A549 (cell line): ENCODE data around the gene CD7. TPM values are rescaled to one million over a fixed set of nuclear protein-coding genes. Genes with fewer than 3 reads are reported as not detected.

Source experiments
- ATAC-seq, 2 experiments: fragments of 200-7000 bp in 1 of 2; fragments of >200 bp in 1 of 2; cut with Nextera tagmentation in 1 of 2; cut with Tn5 transposase in 1 of 2; 3 replicates each; pipeline versions ENCODE4 v1.8.0 to v1.9.1; 2018 to 2020; ENCODE audit warnings: mild to moderate bottlenecking in 1 of 2, moderate library complexity in 1 of 2
- CTCF ChIA-PET: fragments of 300-600 bp; sonication (Branson Sonifier 250); formaldehyde crosslinking; extraction: SDS; loops from one replicate; lab custom pipeline; 2021; ENCODE audit warnings: antibody characterized with exemption, inconsistent platforms; lab: Yijun Ruan, JAX
- POLR2A ChIA-PET: fragments of 350-600 bp; formaldehyde crosslinking; extraction: SDS; loops from one replicate; lab custom pipeline; 2021; ENCODE audit warnings: antibody characterized with exemption, inconsistent platforms; lab: Yijun Ruan, JAX
- DNase-seq, 2 experiments: peaks; one replicate each; pipeline versions ENCODE4 v3.0.0 to v3.0.0-alpha.2; 2011 to 2016; ENCODE audit warnings: low read depth in 1 of 2, low spot score in 1 of 2
- FAIRE-seq: peaks from 2 replicates; lab custom pipeline; 2011; peaks lifted over from hg19 to GRCh38; lab: Jason Lieb, UNC
- H3K27ac ChIP-seq, 2 experiments: fragments of >200 bp; sonication (Bioruptor Twin); formaldehyde crosslinking; 3 replicates each; pipeline ENCODE4 v1.5.1; 2016 to 2017
- H3K4me1 ChIP-seq: fragments of >200 bp; sonication (Bioruptor Twin); formaldehyde crosslinking; 3 replicates; pipeline ENCODE4 v1.6.1; 2016
- H3K4me2 ChIP-seq: fragments of >200 bp; sonication (Bioruptor Twin); formaldehyde crosslinking; 3 replicates; pipeline ENCODE4 v1.6.1; 2016
- H3K4me3 ChIP-seq: fragments of >200 bp; sonication (Bioruptor Twin); formaldehyde crosslinking; 3 replicates; pipeline ENCODE4 v1.5.1; 2016
- H3K9me3 ChIP-seq: fragments of >200 bp; sonication (Bioruptor Twin); formaldehyde crosslinking; 3 replicates; pipeline ENCODE4 v1.6.1; 2016
- CEBPB ChIP-seq, 2 experiments: fragments of >200 bp in 1 of 2; sonication (Bioruptor Twin) in 1 of 2; formaldehyde crosslinking in 1 of 2; IDR thresholded peaks; 2 replicates each; pipeline ENCODE4 v1.6.1; 2012 to 2016
- CHD4 ChIP-seq: fragments of 200-600 bp; sonication (generic); IDR thresholded peaks from 2 replicates; pipeline ENCODE4 v1.6.1; 2016; ENCODE audit warnings: antibody characterized with exemption, mild to moderate bottlenecking, borderline replicate concordance
- CTCF ChIP-seq: fragments of >200 bp; sonication (Bioruptor Twin); formaldehyde crosslinking; IDR thresholded peaks from 3 replicates; pipeline ENCODE4 v1.5.1; 2016
- EHF ChIP-seq: fragments of 250-450 bp; sonication (Bioruptor Pico); IDR thresholded peaks from 2 replicates; pipeline ENCODE4 v1.5.0; 2020; ENCODE audit warnings: mild to moderate bottlenecking
- EHMT2 ChIP-seq: fragments of 200-600 bp; sonication (generic); IDR thresholded peaks from 2 replicates; pipeline ENCODE4 v1.6.1; 2016; ENCODE audit warnings: antibody characterized with exemption, low read depth, mild to moderate bottlenecking, moderate library complexity
- EP300 ChIP-seq, 2 experiments: fragments of >200 bp; sonication (Bioruptor Twin); formaldehyde crosslinking; IDR thresholded peaks; 2 replicates in 1 of 2; 3 replicates in 1 of 2; pipeline ENCODE4 v1.6.1; 2016 to 2017
- FOSL2 ChIP-seq, 2 experiments: fragments of 450-650 bp in 1 of 2; fragments of >200 bp in 1 of 2; sonication (Bioruptor Twin) in 1 of 2; formaldehyde crosslinking; IDR thresholded peaks; 2 replicates each; pipeline versions ENCODE4 v1.5.0 to v1.6.1; 2016 to 2020; ENCODE audit warnings: mild to moderate bottlenecking in 1 of 2, moderate library complexity in 1 of 2
- FOXS1 ChIP-seq: fragments of 250-450 bp; sonication (Bioruptor Pico); IDR thresholded peaks from 2 replicates; pipeline ENCODE4 v1.5.0; 2020; ENCODE audit warnings: mild to moderate bottlenecking, moderate library complexity
- GATA3 ChIP-seq: IDR thresholded peaks from 2 replicates; pipeline ENCODE4 v1.6.1; 2012; ENCODE audit warnings: borderline replicate concordance
- HDAC2 ChIP-seq: fragments of 200-600 bp; sonication (generic); IDR thresholded peaks from 2 replicates; pipeline ENCODE4 v1.6.1; 2016
- HMGXB4 ChIP-seq: fragments of 250-450 bp; sonication (Bioruptor Pico); IDR thresholded peaks from 2 replicates; pipeline ENCODE4 v1.5.0; 2021; ENCODE audit warnings: mild to moderate bottlenecking, moderate library complexity, borderline replicate concordance
- HOXA7 ChIP-seq: fragments of 250-450 bp; sonication (Bioruptor Pico); IDR thresholded peaks from 2 replicates; pipeline ENCODE4 v1.5.0; 2020; ENCODE audit warnings: mild to moderate bottlenecking, moderate library complexity
- HOXB13 ChIP-seq: fragments of 250-450 bp; sonication (Bioruptor Pico); IDR thresholded peaks from 2 replicates; pipeline ENCODE4 v1.5.0; 2020; ENCODE audit warnings: low read depth, mild to moderate bottlenecking, moderate library complexity
- JUNB ChIP-seq: fragments of >200 bp; sonication (Bioruptor Twin); formaldehyde crosslinking; IDR thresholded peaks from 2 replicates; pipeline ENCODE4 v1.6.1; 2016
- MAZ ChIP-seq: fragments of 150-350 bp; IDR thresholded peaks from 2 replicates; pipeline ENCODE4 v1.6.1; 2014; ENCODE audit warnings: antibody characterized with exemption, low read depth, low read length, borderline replicate concordance
- NPAS2 ChIP-seq: fragments of 250-450 bp; sonication (Bioruptor Pico); IDR thresholded peaks from 2 replicates; pipeline ENCODE4 v1.8.0; 2022; ENCODE audit warnings: mild to moderate bottlenecking, moderate library complexity, borderline replicate concordance
- POLR2A ChIP-seq: IDR thresholded peaks from 2 replicates; pipeline ENCODE4 v1.6.1; 2012; ENCODE audit warnings: mild to moderate bottlenecking, low read length
- POLR2AphosphoS2 ChIP-seq: conservative IDR thresholded peaks from 2 replicates; pipeline ENCODE4 v1.6.1; 2012; ENCODE audit warnings: low read length, improper control_type of control experiment, inconsistent platforms
- RARB ChIP-seq: fragments of 250-450 bp; sonication (Bioruptor Pico); IDR thresholded peaks from 2 replicates; pipeline ENCODE4 v1.8.0; 2021; ENCODE audit warnings: mild to moderate bottlenecking, moderate library complexity
- SMC3 ChIP-seq: fragments of >200 bp; sonication (Bioruptor Twin); formaldehyde crosslinking; IDR thresholded peaks from 3 replicates; pipeline ENCODE4 v1.6.1; 2018; ENCODE audit warnings: inconsistent platforms
- ZC3H11A ChIP-seq: fragments of 450-650 bp; IDR thresholded peaks from 2 replicates; pipeline ENCODE4 v1.6.1; 2014; ENCODE audit warnings: antibody characterized with exemption, mild to moderate bottlenecking
- ZFP36 ChIP-seq: fragments of 450-650 bp; IDR thresholded peaks from 2 replicates; pipeline ENCODE4 v1.6.1; 2014; ENCODE audit warnings: borderline replicate concordance; ENCODE audit not compliant: partially characterized antibody
- WGBS: methylation state at CpG from one replicate; pipeline ENCODE4 v1.1.6; 2017; ENCODE audit errors: missing lambda C conversion rate; 5-methylcytosine and 5-hydroxymethylcytosine counted together
- polyA plus RNA-seq, 4 experiments: library from polyadenylated mRNA; depleted of rRNA in 3 of 4; stranded (reverse); fragments of >200 nt; fragmentation: RNase III in 1 of 4; extraction: RNeasy Plus Mini Kit Qiagen cat#74134 plus additional on column Dnase treatment in 1 of 4; gene quantifications; 2 replicates in 3 of 4; 3 replicates in 1 of 4; pipeline ENCODE4 v1.2.3, GENCODE V29; 2011 to 2017
- TF ChIP-seq, protein P1 (sequence below): fragments of 150-350 bp; IDR thresholded peaks from 2 replicates; pipeline ENCODE4 v1.6.1; 2014; ENCODE audit warnings: low read depth, mild to moderate bottlenecking, low read length

Gene CD7
- polyA plus RNA-seq, 2 of the 4 experiments (the other 2 are of a cell fraction) = not detected

GRCh38 chr17:82301916-82302567 is 15.4 kb downstream of the CD7 start:
- ChIA-PET CTCF (interaction anchor here (1.1 to 21.2 kb wide), 23 partner anchors 9 to 113 kb away, joined by 4 to 343 read pairs (median 12); partner anchors contain the start of genes CD7, CSNK1D and SECTM1), POLR2A (interaction anchor here (1.3 to 2.2 kb wide), 2 partner anchors 9 to 10 kb away, joined by 9 to 13 read pairs; no protein-coding TSS in a partner anchor)
- ATAC-seq (no peak), DNase-seq (no peak), FAIRE-seq (no peak)
- Histone ChIP-seq H3K4me2 (no peak overlapping the region), H3K4me3 (no peak overlapping the region), H3K4me1 (peaks cover 42% of the 10 kb centered on the region), H3K9me3 (no peaks in the 10 kb centered on the region), H3K27ac (peak overlapping the region; percentile 96 to 98; a peak in 5 of 6 replicates)
- TF ChIP-seq POLR2A = no peak
- no peak for TF ChIP-seq SMC3
- TF ChIP-seq POLR2AphosphoS2 = no peak
- no peak for TF ChIP-seq EHF
- no peak for TF ChIP-seq FOXS1 (CRISPR knock-in tag)
- TF ChIP-seq ZC3H11A = no peak
- TF ChIP-seq HOXA7 (CRISPR knock-in tag) = no peak
- no peak for TF ChIP-seq NPAS2 (CRISPR knock-in tag)
- TF ChIP-seq MAZ = no peak
- TF ChIP-seq EP300 (IDR thresholded peaks at IDR 0.05) = no peak
- no peak for TF ChIP-seq EHMT2
- no peak for TF ChIP-seq HMGXB4 (CRISPR knock-in tag)
- no peak for TF ChIP-seq HDAC2
- no peak for TF ChIP-seq ZFP36
- 80% methylated on average over 19 of the region's 23 CpGs for WGBS

GRCh38 chr17:82301300-82301915 is 16.0 kb downstream of the CD7 start:
- H3K4me1 ChIP-seq = peaks cover 48% of the 10 kb centered on the region
- no peak for ATAC-seq
- TF ChIP-seq FOSL2 (IDR thresholded peaks at IDR 0.05) (no peak), FOSL2 (CRISPR knock-in tag; IDR thresholded peaks at IDR 0.05) (no peak), ZFP36 (no peak), JUNB (no peak), HOXB13 (no peak), CHD4 (no peak), CEBPB (IDR thresholded peaks at IDR 0.05) (no peak), GATA3 (no peak), CTCF (no peak), RARB (no peak)
- TF ChIP-seq, protein P1, sequence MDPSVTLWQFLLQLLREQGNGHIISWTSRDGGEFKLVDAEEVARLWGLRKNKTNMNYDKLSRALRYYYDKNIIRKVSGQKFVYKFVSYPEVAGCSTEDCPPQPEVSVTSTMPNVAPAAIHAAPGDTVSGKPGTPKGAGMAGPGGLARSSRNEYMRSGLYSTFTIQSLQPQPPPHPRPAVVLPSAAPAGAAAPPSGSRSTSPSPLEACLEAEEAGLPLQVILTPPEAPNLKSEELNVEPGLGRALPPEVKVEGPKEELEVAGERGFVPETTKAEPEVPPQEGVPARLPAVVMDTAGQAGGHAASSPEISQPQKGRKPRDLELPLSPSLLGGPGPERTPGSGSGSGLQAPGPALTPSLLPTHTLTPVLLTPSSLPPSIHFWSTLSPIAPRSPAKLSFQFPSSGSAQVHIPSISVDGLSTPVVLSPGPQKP = no peak
- no peak for DNase-seq
- 75% methylated on average over 12 of the region's 12 CpGs for WGBS
- H3K9me3 ChIP-seq = no peaks in the 10 kb centered on the region
- H3K4me3 ChIP-seq = no peak overlapping the region
- CTCF ChIA-PET = interaction anchor here (0.8 to 21.2 kb wide), 33 partner anchors 9 to 121 kb away, joined by 3 to 343 read pairs (median 8); partner anchors contain the start of genes CD7, CSNK1D and SECTM1
- peak overlapping the region; percentile 34; the same call in 2 of the 3 replicates for H3K4me2 ChIP-seq
- POLR2A ChIA-PET = interaction anchor here (1.3 kb wide), 1 partner anchor 9 kb away, joined by 13 read pairs; no protein-coding TSS in a partner anchor
- H3K27ac ChIP-seq = peak overlapping the region; percentile 96 to 98
- FAIRE-seq = no peak
